CD4-positive, alpha-beta T cell (primary cell): ENCODE measurements around the gene ITGB2. TPM values are rescaled to one million over a fixed set of nuclear protein-coding genes. Genes with fewer than 3 reads are reported as not detected.

ENCODE experiments used
- ATAC-seq: fragments of 200-7000 bp; cut with Tn5 transposase; one replicate; pipeline ENCODE4 v1.10.0; 2022; ENCODE audit warnings: mild to moderate bottlenecking; ENCODE audit not compliant: poor library complexity
- CTCF ChIA-PET: fragments of 350-600 bp; sonication (Branson Sonifier 250); formaldehyde crosslinking; loops from one replicate; lab custom pipeline; 2021; ENCODE audit warnings: antibody characterized with exemption, inconsistent platforms; lab: Charles Lee
- POLR2A ChIA-PET: fragments of 350-600 bp; sonication (Branson Sonifier 250); formaldehyde crosslinking; loops from one replicate; lab custom pipeline; 2021; ENCODE audit warnings: antibody characterized with exemption, inconsistent platforms; lab: Charles Lee
- DNase-seq, 14 experiments: peaks; one replicate each; pipeline ENCODE4 v3.0.0-alpha.2; 2013 to 2020; ENCODE audit warnings: mixed read lengths in 2 of 14
- H3K27ac ChIP-seq, 2 donors: one replicate each; pipeline versions ENCODE4 v1.5.1 to v1.7.0; 2013; ENCODE audit warnings: low read length in 2 of 2, low read depth in 1 of 2, mild to moderate bottlenecking in 1 of 2
- H3K27me3 ChIP-seq, 2 experiments: 1 replicate in 1 of 2; 2 replicates in 1 of 2; pipeline versions ENCODE4 v1.6.1 to v1.7.0; 2013; ENCODE audit warnings: low read length in 2 of 2, control low read depth in 1 of 2, mild to moderate bottlenecking in 1 of 2, moderate library complexity in 1 of 2; ENCODE audit not compliant: insufficient read depth in 2 of 2, control insufficient read depth in 1 of 2
- H3K36me3 ChIP-seq: one replicate; pipeline ENCODE4 v1.6.1; 2013; ENCODE audit warnings: low read length, control low read depth; ENCODE audit not compliant: insufficient read depth
- H3K4me1 ChIP-seq: one replicate; pipeline ENCODE4 v1.6.1; 2013; ENCODE audit warnings: low read length, control low read depth; ENCODE audit not compliant: insufficient read depth
- H3K4me3 ChIP-seq: one replicate; pipeline ENCODE4 v1.5.1; 2013; ENCODE audit warnings: mild to moderate bottlenecking, low read length, moderate library complexity
- H3K9me3 ChIP-seq, 2 experiments: 1 replicate in 1 of 2; 2 replicates in 1 of 2; pipeline versions ENCODE4 v1.6.1 to v1.7.0; 2013; ENCODE audit warnings: low read length in 2 of 2, mild to moderate bottlenecking in 2 of 2, control low read depth in 1 of 2, moderate library complexity in 1 of 2; ENCODE audit not compliant: control insufficient read depth in 1 of 2, insufficient read depth in 1 of 2
- H3K27ac Mint-ChIP-seq: one replicate; pipeline ENCODE4 v1.8.0; 2020; ENCODE audit warnings: mixed read lengths
- H3K27me3 Mint-ChIP-seq: one replicate; pipeline ENCODE4 v1.8.0; 2021; ENCODE audit warnings: mixed read lengths
- H3K36me3 Mint-ChIP-seq: one replicate; pipeline ENCODE4 v1.8.0; 2021; ENCODE audit warnings: low read depth, mixed read lengths
- H3K4me1 Mint-ChIP-seq: one replicate; pipeline ENCODE4 v1.8.0; 2021; ENCODE audit warnings: low read depth, mixed read lengths
- H3K4me3 Mint-ChIP-seq: one replicate; pipeline ENCODE4 v1.8.0; 2020; ENCODE audit warnings: mild to moderate bottlenecking, mixed read lengths
- H3K9me3 Mint-ChIP-seq: one replicate; pipeline ENCODE4 v1.8.0; 2020; ENCODE audit warnings: mixed read lengths
- intact Hi-C, 2 experiments: fragments of 100-400 bp; cut with DNase I in 1 of 2; cut with micrococcal nuclease in 1 of 2; formaldehyde crosslinking; loops; one replicate each; pipeline versions ENCODE4 v1.15.1 to v1.9.0; 2023 to 2025; cut with DNase I, micrococcal nuclease
- total RNA-seq, 174 experiments: library from RNA in 2 of 174; stranded (reverse) in 2 of 174; gene quantifications; one replicate each; pipeline ENCODE4 v1.2.3 and lab custom pipeline; 2021 to 2026
- TF ChIP-seq, protein P1 (sequence below): fragments of 200-600 bp; IDR thresholded peaks from one replicate; pipeline ENCODE4 v1.8.0; 2022; ENCODE audit warnings: antibody characterized with exemption, mild to moderate bottlenecking

Gene ITGB2
- total RNA-seq, 2 experiments from 2014 or later, result 283 to 284 TPM

DNA sequence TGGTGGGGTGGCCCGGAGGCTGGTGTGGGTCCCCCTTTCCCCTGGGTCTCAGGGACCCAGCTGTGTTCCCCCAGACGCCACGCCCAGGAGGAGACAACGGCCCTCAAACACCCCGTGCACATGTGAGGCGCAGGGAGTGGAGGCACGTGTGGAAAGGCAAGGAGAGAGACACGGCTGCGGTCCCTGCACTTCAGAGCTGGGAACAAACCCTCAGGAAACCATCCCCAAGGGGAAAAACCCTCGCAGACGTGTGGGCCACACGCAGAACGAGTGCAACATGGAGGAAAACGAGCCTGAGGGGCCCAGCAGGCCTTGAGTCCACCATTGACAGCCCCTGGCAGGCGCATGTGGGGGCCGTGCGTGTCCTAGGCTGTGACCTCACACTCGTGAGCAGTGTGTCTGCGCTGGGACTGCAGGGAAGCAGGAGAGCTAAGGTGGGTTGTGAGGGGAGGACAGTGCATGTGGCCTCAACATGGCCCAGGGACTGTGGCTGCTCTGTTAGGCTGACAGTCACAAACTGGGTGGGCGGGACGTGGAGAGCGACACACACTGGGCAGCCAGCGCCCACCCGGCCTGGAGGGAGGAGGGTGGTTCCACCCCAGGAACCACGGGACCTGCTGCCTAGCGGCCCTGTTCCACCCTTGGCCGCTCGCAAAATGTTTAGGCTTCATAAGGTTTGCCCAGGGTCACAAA lies 20.0 kb downstream of the ITGB2 start:
- peaks cover 97% of the 10 kb centered on the region for H3K36me3 ChIP-seq
- no peak overlapping the region for H3K4me3 ChIP-seq
- Mint-ChIP-seq H3K4me1 (peaks cover 8% of the 10 kb centered on the region), H3K36me3 (peaks cover 69% of the 10 kb centered on the region), H3K9me3 (no peaks in the 10 kb centered on the region), H3K27ac (no peak overlapping the region), H3K27me3 (no peaks in the 10 kb centered on the region), H3K4me3 (no peak overlapping the region)
- ATAC-seq, result no peak
- no peaks in the 10 kb centered on the region for H3K27me3 ChIP-seq
- peaks cover 27% of the 10 kb centered on the region for H3K4me1 ChIP-seq
- intact Hi-C loops, result no loop called here
- no peaks in the 10 kb centered on the region for H3K9me3 ChIP-seq
- TF ChIP-seq, protein P1, sequence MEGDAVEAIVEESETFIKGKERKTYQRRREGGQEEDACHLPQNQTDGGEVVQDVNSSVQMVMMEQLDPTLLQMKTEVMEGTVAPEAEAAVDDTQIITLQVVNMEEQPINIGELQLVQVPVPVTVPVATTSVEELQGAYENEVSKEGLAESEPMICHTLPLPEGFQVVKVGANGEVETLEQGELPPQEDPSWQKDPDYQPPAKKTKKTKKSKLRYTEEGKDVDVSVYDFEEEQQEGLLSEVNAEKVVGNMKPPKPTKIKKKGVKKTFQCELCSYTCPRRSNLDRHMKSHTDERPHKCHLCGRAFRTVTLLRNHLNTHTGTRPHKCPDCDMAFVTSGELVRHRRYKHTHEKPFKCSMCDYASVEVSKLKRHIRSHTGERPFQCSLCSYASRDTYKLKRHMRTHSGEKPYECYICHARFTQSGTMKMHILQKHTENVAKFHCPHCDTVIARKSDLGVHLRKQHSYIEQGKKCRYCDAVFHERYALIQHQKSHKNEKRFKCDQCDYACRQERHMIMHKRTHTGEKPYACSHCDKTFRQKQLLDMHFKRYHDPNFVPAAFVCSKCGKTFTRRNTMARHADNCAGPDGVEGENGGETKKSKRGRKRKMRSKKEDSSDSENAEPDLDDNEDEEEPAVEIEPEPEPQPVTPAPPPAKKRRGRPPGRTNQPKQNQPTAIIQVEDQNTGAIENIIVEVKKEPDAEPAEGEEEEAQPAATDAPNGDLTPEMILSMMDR, result no peak
- H3K27ac ChIP-seq, result no peak overlapping the region
- ChIA-PET CTCF (no interaction called here), POLR2A (interaction anchor here (0.6 to 2.0 kb wide), 4 partner anchors 8 to 27 kb away, joined by 3 to 6 read pairs (median 4); partner anchors contain the start of gene PTTG1IP)
- DNase-seq, result no peak

GRCh38 chr21:44899768-44900558 lies 20.7 kb downstream of the ITGB2 start:
- no peak overlapping the region for H3K27ac Mint-ChIP-seq
- ChIA-PET CTCF (no interaction called here), POLR2A (interaction anchor here (0.6 to 2.0 kb wide), 4 partner anchors 7 to 28 kb away, joined by 3 to 6 read pairs (median 4); partner anchors contain the start of gene PTTG1IP)

More at GRCh38 chr21:44899768-44900558, 20.7 kb downstream of the ITGB2 start:
- Histone ChIP-seq H3K9me3 (no peaks in the 10 kb centered on the region), H3K4me3 (no peak overlapping the region), H3K4me1 (peaks cover 20% of the 10 kb centered on the region), H3K36me3 (peaks cover 93% of the 10 kb centered on the region), H3K27ac (no peak overlapping the region), H3K27me3 (no peaks in the 10 kb centered on the region)
- DNase-seq (no peak), ATAC-seq (no peak)
- Mint-ChIP-seq H3K4me1 (peaks cover 8% of the 10 kb centered on the region), H3K36me3 (peaks cover 70% of the 10 kb centered on the region), H3K4me3 (no peak overlapping the region), H3K27me3 (no peaks in the 10 kb centered on the region), H3K9me3 (no peaks in the 10 kb centered on the region)
- intact Hi-C loops, result no loop called here
- TF ChIP-seq, protein P1, result no peak
